Right lobe of liver (tissue), 6 donors: ENCODE data around the gene TAP2. TPM values are rescaled to one million over a fixed set of nuclear protein-coding genes. Genes with fewer than 3 reads are reported as not detected.

Source experiments
- ATAC-seq, 4 donors: fragments of 200-7000 bp; cut with Tn5 transposase; one replicate each; pipeline ENCODE4 v1.9.1; 2020; ENCODE audit warnings: mild to moderate bottlenecking in 4 of 4, moderate library complexity in 4 of 4
- DNase-seq, 3 donors: peaks; one replicate each; pipeline ENCODE4 v3.0.0-alpha.2; 2020
- H3K27ac ChIP-seq, 3 donors: fragments of 200-600 bp; one replicate each; pipeline ENCODE4 v1.8.0; 2022
- H3K27me3 ChIP-seq, 2 donors: fragments of 200-600 bp; one replicate each; pipeline ENCODE4 v1.8.0; 2022
- H3K36me3 ChIP-seq, 4 donors: fragments of 200-600 bp; sonication (generic) in 1 of 4; one replicate each; pipeline versions ENCODE4 v1.5.1 to v1.8.0; 2017 to 2022; ENCODE audit warnings: control low read depth in 1 of 4
- H3K4me1 ChIP-seq, 4 donors: fragments of 200-600 bp; sonication (generic) in 1 of 4; one replicate each; pipeline versions ENCODE4 v1.5.1 to v1.8.0; 2017 to 2022; ENCODE audit warnings: control low read depth in 1 of 4
- H3K4me3 ChIP-seq, 3 donors: fragments of 200-600 bp; one replicate each; pipeline ENCODE4 v1.8.0; 2022
- H3K9me3 ChIP-seq, 4 donors: fragments of 200-600 bp; sonication (generic) in 1 of 4; one replicate each; pipeline versions ENCODE4 v1.5.1 to v1.8.0; 2017 to 2022; ENCODE audit warnings: control low read depth in 1 of 4
- CTCF ChIP-seq, 4 donors: fragments of 200-600 bp in 3 of 4; fragments of 450-650 bp in 1 of 4; IDR thresholded peaks; one replicate each; pipeline versions ENCODE4 v1.5.1 to v1.8.0; 2016 to 2022; ENCODE audit warnings: antibody characterized with exemption in 4 of 4, mild to moderate bottlenecking in 2 of 4
- POLR2A ChIP-seq: fragments of 450-650 bp; IDR thresholded peaks from one replicate; pipeline ENCODE4 v1.6.1; 2017; ENCODE audit warnings: antibody characterized with exemption, mild to moderate bottlenecking
- WGBS: methylation state at CpG from one replicate; pipeline ENCODE4 v1.1.6; 2018; ENCODE audit warnings: low coverage, low lambda C conversion rate; ENCODE audit not compliant: insufficient coverage; ENCODE audit errors: missing lambda C conversion rate; 5-methylcytosine and 5-hydroxymethylcytosine counted together
- intact Hi-C, 2 donors: fragments of 100-400 bp; cut with DNase I; formaldehyde crosslinking; loops; one replicate each; pipeline versions ENCODE4 v1.11.2 to v1.14.1; 2022
- total RNA-seq, 6 experiments: library from RNA; depleted of rRNA in 2 of 6; stranded (reverse); fragments of >200 nt in 2 of 6; fragmentation: NEBNext Ultra II Directional in 3 of 6; extraction: Animal tissue kit (Norgen Biotek cat#: 25700) in 3 of 6; gene quantifications; one replicate each; pipeline versions ENCODE4 v1.1.0 to v1.2.4, GENCODE V29; 2016 to 2023
- donor health status: DM: no; HTN: yes; CAD: no.
- donor health status: DM: no; HTN: no; CAD: no.
- donor health status: DM: no; HTN: no; CAD: no.
- donor health status: DM: no; HTN: yes; CAD: no.
- donor health status: DM: no; HTN: yes; CAD: no.

TAP2 gene
- total RNA-seq, 6 experiments from 2014 or later = 8.8 to 20.2 (median 15.9) TPM

GRCh38 chr6:32836873-32837272 is 1.7 kb downstream of the TAP2 start:
- Histone ChIP-seq H3K9me3 (no peaks in the 10 kb centered on the region), H3K4me1 (peaks cover 0 to 18% (median 7%) of the 10 kb centered on the region in 4 donors), H3K4me3 (no peak overlapping the region), H3K27ac (no peak overlapping the region), H3K27me3 (no peaks in the 10 kb centered on the region), H3K36me3 (no peaks in the 10 kb centered on the region)
- DNase-seq (no peak), ATAC-seq (no peak)
- intact Hi-C loops = no loop called here
- 76% methylated on average over 2 of the region's 2 CpGs for WGBS
- no peak for TF ChIP-seq POLR2A
- no peak for TF ChIP-seq CTCF (IDR thresholded peaks at IDR 0.05)

- Histone ChIP-seq H3K27ac (no peak overlapping the region), H3K36me3 (peaks cover 0 to 13% (median 0%) of the 10 kb centered on the region in 4 donors), H3K9me3 (no peaks in the 10 kb centered on the region), H3K4me3 (no peak overlapping the region), H3K27me3 (no peaks in the 10 kb centered on the region), H3K4me1 (peaks cover 0 to 7% (median 2%) of the 10 kb centered on the region in 4 donors)
- TF ChIP-seq CTCF (IDR thresholded peaks at IDR 0.05) (no peak), POLR2A (no peak)
- DNase-seq (no peak), ATAC-seq (no peak)
- 94% methylated on average over 8 of the region's 16 CpGs for WGBS
- intact Hi-C loops = no loop called here
Measured at GRCh38 chr6:32835167-32835893, 3.2 kb downstream of the TAP2 start.

GRCh38 chr6:32833664-32834063 is 4.9 kb downstream of the TAP2 start:
- no peaks in the 10 kb centered on the region for H3K27me3 ChIP-seq
- H3K27ac ChIP-seq = no peak overlapping the region
- DNase-seq (no peak), ATAC-seq (no peak)
- intact Hi-C loops = no loop called here
- H3K9me3 ChIP-seq = no peaks in the 10 kb centered on the region
- H3K4me3 ChIP-seq = no peak overlapping the region
- H3K36me3 ChIP-seq = peaks cover 0 to 22% (median 1%) of the 10 kb centered on the region in 4 donors
- WGBS = 80% methylated on average over 4 of the region's 5 CpGs
- H3K4me1 ChIP-seq = peaks cover 0 to 7% (median 2%) of the 10 kb centered on the region in 4 donors
- TF ChIP-seq CTCF (IDR thresholded peaks at IDR 0.05) (no peak), POLR2A (no peak)

- Histone ChIP-seq H3K27me3 (no peaks in the 10 kb centered on the region), H3K36me3 (peaks cover 0 to 22% (median 1%) of the 10 kb centered on the region in 4 donors), H3K4me3 (no peak overlapping the region), H3K9me3 (no peaks in the 10 kb centered on the region), H3K4me1 (peaks cover 0 to 2% (median under 1%) of the 10 kb centered on the region in 4 donors), H3K27ac (no peak overlapping the region)
- intact Hi-C loops = no loop called here
- 81% methylated on average over 12 of the region's 13 CpGs for WGBS
- TF ChIP-seq POLR2A (no peak), CTCF (IDR thresholded peaks at IDR 0.05) (no peak)
- ATAC-seq (no peak), DNase-seq (no peak)
Measured at GRCh38 chr6:32832535-32832934, 6.0 kb downstream of the TAP2 start.
